ENCODE results near the gene FBXO41. TPM values are rescaled to one million over a fixed set of nuclear protein-coding genes. Genes with fewer than 3 reads are reported as not detected.

The FBXO41 gene
- total RNA-seq, 1 donor from 2014 or later = 0.34 TPM

DNA sequence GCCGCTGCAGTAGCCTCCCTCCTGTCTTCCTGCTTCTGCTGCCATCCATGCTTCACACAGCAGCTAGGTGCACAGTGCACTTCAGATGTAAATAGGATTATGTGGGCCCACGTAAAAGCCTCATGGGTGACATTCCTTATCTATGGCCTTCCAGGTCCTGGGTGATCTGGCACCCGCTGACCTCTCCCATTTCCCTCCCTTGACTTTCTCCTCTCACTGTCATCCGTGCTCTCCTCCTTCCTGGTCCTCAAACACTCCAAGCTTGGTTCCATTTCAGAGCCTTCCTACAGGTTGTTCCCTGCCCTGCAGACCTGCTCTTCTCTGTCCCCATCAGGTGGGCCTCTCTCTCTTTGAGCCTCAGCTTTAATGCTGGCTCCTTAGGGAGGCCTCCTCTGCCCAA lies 74.3 kb downstream of the FBXO41 start:
- DNase-seq = no peak

DNA sequence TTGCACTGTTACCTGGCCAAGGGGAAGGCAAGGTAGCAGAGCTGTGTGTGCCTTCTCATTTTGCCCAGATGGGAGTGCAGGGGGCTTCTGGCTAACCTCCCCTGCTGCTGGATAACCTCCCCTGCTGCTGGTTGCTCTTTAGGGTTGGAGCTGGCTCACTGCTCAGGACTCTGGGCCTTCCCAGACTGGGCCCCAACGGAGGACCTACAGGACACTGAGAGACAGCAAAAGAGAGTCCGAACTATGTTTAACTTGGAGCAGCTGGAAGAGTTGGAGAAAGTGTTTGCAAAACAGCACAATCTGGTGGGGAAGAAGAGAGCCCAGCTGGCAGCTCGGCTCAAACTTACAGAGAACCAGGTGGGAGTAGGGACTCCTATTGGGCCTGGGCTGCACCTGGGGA lies 76.0 kb downstream of the FBXO41 start:
- no peak for DNase-seq

DNA sequence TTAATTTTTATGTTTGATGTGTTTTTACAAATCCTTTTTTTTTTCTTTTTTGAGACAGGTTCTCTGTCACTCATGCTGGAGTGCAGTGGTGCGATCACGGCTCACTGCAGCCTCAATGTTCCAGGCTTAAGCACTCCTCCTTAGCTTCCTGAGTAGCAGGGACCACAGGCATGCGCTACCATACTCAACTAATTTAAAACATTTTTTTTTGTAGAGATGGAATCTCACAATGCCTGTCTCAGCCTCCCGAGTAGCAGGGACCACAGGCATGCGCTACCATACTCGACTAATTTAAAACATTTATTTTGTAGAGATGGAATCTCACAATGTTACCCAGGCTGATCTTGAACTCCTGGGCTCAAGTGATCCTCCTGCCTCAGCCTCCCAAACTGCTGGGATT lies 78.7 kb downstream of the FBXO41 start:
- no peak for DNase-seq

Other genes with a start within 250 kb of the FBXO41 start
- gene SFXN5, start 212.8 kb downstream of the FBXO41 start, total RNA-seq = 16.3 and 16.5 TPM in 2 replicates
- 66.0 and 103 TPM in 2 replicates for gene RAB11FIP5, start 171.5 kb downstream of the FBXO41 start, total RNA-seq
- gene NOTO, start 81.9 kb downstream of the FBXO41 start, total RNA-seq = not detected in 2 replicates
- gene SMYD5, start 70.2 kb downstream of the FBXO41 start, total RNA-seq = 22.6 and 26.5 TPM in 2 replicates
- gene PRADC1, start 51.2 kb downstream of the FBXO41 start, total RNA-seq = 19.8 and 29.4 TPM in 2 replicates
- 338 and 453 TPM in 2 replicates for gene CCT7, start 50.2 kb downstream of the FBXO41 start, total RNA-seq
- not detected in 2 replicates for gene EGR4, start 9.1 kb upstream of the FBXO41 start, total RNA-seq
- gene ALMS1, start 101.4 kb upstream of the FBXO41 start, total RNA-seq = 10.6 and 13.7 TPM in 2 replicates